Suprapubic skin (tissue), 4 donors: ENCODE data around the gene CTNND2. TPM values are rescaled to one million over a fixed set of nuclear protein-coding genes. Genes with fewer than 3 reads are reported as not detected.

Experiments used
- DNase-seq, 2 donors: peaks; one replicate each; pipeline ENCODE4 v3.0.0-alpha.2; 2019; ENCODE audit warnings: low spot score in 2 of 2
- H3K27ac ChIP-seq: fragments of 200-600 bp; sonication (generic); one replicate; pipeline ENCODE4 v1.5.1; 2019
- H3K27me3 ChIP-seq: fragments of 200-600 bp; sonication (generic); one replicate; pipeline ENCODE4 v1.5.1; 2019
- H3K36me3 ChIP-seq: fragments of 200-600 bp; sonication (generic); one replicate; pipeline ENCODE4 v1.5.1; 2019
- H3K4me1 ChIP-seq: fragments of 200-600 bp; sonication (generic); one replicate; pipeline ENCODE4 v1.5.1; 2019
- H3K4me3 ChIP-seq: fragments of 200-600 bp; sonication (generic); one replicate; pipeline ENCODE4 v1.5.1; 2019; ENCODE audit warnings: mild to moderate bottlenecking
- H3K9me3 ChIP-seq: fragments of 200-600 bp; sonication (generic); one replicate; pipeline ENCODE4 v1.5.1; 2019
- CTCF ChIP-seq, 2 donors: fragments of 200-600 bp in 1 of 2; fragments of 450-650 bp in 1 of 2; sonication (generic) in 1 of 2; IDR thresholded peaks; one replicate each; pipeline ENCODE4 v1.5.1; 2016 to 2019; ENCODE audit warnings: antibody characterized with exemption in 2 of 2, mild to moderate bottlenecking in 1 of 2, moderate library complexity in 1 of 2
- EP300 ChIP-seq: sonication (generic); formaldehyde crosslinking; IDR thresholded peaks from one replicate; pipeline ENCODE4 v1.6.1; 2017; ENCODE audit warnings: antibody characterized with exemption
- POLR2A ChIP-seq, 2 donors: fragments of 450-650 bp; IDR thresholded peaks; one replicate each; pipeline ENCODE4 v1.6.1; 2017; ENCODE audit warnings: antibody characterized with exemption in 2 of 2, mild to moderate bottlenecking in 2 of 2, moderate library complexity in 2 of 2
- POLR2AphosphoS5 ChIP-seq, 3 donors: sonication (generic); formaldehyde crosslinking; IDR thresholded peaks; one replicate each; pipeline ENCODE4 v1.6.1; 2017; ENCODE audit warnings: antibody characterized with exemption in 3 of 3
- WGBS: methylation state at CpG from one replicate; pipeline ENCODE4 v1.1.5; 2018; 5-methylcytosine and 5-hydroxymethylcytosine counted together
- total RNA-seq, 4 donors: library from RNA; depleted of rRNA; stranded (reverse); fragments of >200 nt; gene quantifications; one replicate each; pipeline ENCODE4 v1.1.0, GENCODE V29; 2016

Gene CTNND2
- total RNA-seq, 4 donors from 2014 or later: 0.40 to 3.8 (median 2.2) TPM

GRCh38 chr5:11143456-11144267 lies 760.6 kb downstream of the CTNND2 start:
- TF ChIP-seq POLR2AphosphoS5 (IDR thresholded peaks at IDR 0.05) (no peak), CTCF (IDR thresholded peaks at IDR 0.05) (no peak), EP300 (no peak), POLR2A (IDR thresholded peaks at IDR 0.05) (no peak)
- Histone ChIP-seq H3K4me1 (no peaks in the 10 kb centered on the region), H3K9me3 (no peaks in the 10 kb centered on the region), H3K27ac (no peak overlapping the region), H3K36me3 (no peaks in the 10 kb centered on the region), H3K27me3 (no peaks in the 10 kb centered on the region), H3K4me3 (no peak overlapping the region)
- DNase-seq: no peak
- WGBS: 46% methylated on average over 3 of the region's 3 CpGs

GRCh38 chr5:11139217-11139865 lies 764.9 kb downstream of the CTNND2 start:
- no peak for DNase-seq
- TF ChIP-seq CTCF (IDR thresholded peaks at IDR 0.05) (no peak), POLR2A (IDR thresholded peaks at IDR 0.05) (no peak), EP300 (no peak), POLR2AphosphoS5 (IDR thresholded peaks at IDR 0.05) (no peak)
- H3K27me3 ChIP-seq: no peaks in the 10 kb centered on the region
- H3K36me3 ChIP-seq: no peaks in the 10 kb centered on the region
- H3K4me1 ChIP-seq: no peaks in the 10 kb centered on the region
- WGBS: 47% methylated on average over 9 of the region's 9 CpGs
- H3K9me3 ChIP-seq: no peaks in the 10 kb centered on the region
- H3K27ac ChIP-seq: no peak overlapping the region
- no peak overlapping the region for H3K4me3 ChIP-seq

- Histone ChIP-seq H3K27ac (no peak overlapping the region), H3K36me3 (no peaks in the 10 kb centered on the region), H3K4me3 (no peak overlapping the region), H3K9me3 (no peaks in the 10 kb centered on the region), H3K27me3 (no peaks in the 10 kb centered on the region), H3K4me1 (no peaks in the 10 kb centered on the region)
- no peak for TF ChIP-seq POLR2A (IDR thresholded peaks at IDR 0.05)
- TF ChIP-seq CTCF (IDR thresholded peaks at IDR 0.05): no peak
- no peak for TF ChIP-seq POLR2AphosphoS5 (IDR thresholded peaks at IDR 0.05)
- no peak for DNase-seq
- whole genome bisulfite sequencing: 79% methylated on average over 10 of the region's 10 CpGs
Measured at GRCh38 chr5:11130131-11130530, 774.1 kb downstream of the CTNND2 start.

- DNase-seq: no peak
- Histone ChIP-seq H3K4me1 (no peaks in the 10 kb centered on the region), H3K27ac (no peak overlapping the region), H3K4me3 (no peak overlapping the region), H3K9me3 (no peaks in the 10 kb centered on the region), H3K36me3 (no peaks in the 10 kb centered on the region), H3K27me3 (no peaks in the 10 kb centered on the region)
- no peak for TF ChIP-seq EP300
- TF ChIP-seq POLR2AphosphoS5 (IDR thresholded peaks at IDR 0.05): no peak
- TF ChIP-seq POLR2A (IDR thresholded peaks at IDR 0.05): no peak
- no peak for TF ChIP-seq CTCF (IDR thresholded peaks at IDR 0.05)
- 82% methylated on average over 2 of the region's 2 CpGs for WGBS
Measured at GRCh38 chr5:11128021-11128420, 776.2 kb downstream of the CTNND2 start.

- Histone ChIP-seq H3K4me1 (no peaks in the 10 kb centered on the region), H3K27me3 (no peaks in the 10 kb centered on the region), H3K36me3 (no peaks in the 10 kb centered on the region), H3K4me3 (no peak overlapping the region), H3K9me3 (no peaks in the 10 kb centered on the region), H3K27ac (no peak overlapping the region)
- DNase-seq: no peak
- no peak for TF ChIP-seq CTCF (IDR thresholded peaks at IDR 0.05)
- no peak for TF ChIP-seq EP300
- TF ChIP-seq POLR2A (IDR thresholded peaks at IDR 0.05): no peak
- no peak for TF ChIP-seq POLR2AphosphoS5 (IDR thresholded peaks at IDR 0.05)
- 55% methylated on average over 4 of the region's 4 CpGs for WGBS
Measured at GRCh38 chr5:11126844-11127243, 777.4 kb downstream of the CTNND2 start.
